Measurements from ENCODE around the gene EPX.

DNA sequence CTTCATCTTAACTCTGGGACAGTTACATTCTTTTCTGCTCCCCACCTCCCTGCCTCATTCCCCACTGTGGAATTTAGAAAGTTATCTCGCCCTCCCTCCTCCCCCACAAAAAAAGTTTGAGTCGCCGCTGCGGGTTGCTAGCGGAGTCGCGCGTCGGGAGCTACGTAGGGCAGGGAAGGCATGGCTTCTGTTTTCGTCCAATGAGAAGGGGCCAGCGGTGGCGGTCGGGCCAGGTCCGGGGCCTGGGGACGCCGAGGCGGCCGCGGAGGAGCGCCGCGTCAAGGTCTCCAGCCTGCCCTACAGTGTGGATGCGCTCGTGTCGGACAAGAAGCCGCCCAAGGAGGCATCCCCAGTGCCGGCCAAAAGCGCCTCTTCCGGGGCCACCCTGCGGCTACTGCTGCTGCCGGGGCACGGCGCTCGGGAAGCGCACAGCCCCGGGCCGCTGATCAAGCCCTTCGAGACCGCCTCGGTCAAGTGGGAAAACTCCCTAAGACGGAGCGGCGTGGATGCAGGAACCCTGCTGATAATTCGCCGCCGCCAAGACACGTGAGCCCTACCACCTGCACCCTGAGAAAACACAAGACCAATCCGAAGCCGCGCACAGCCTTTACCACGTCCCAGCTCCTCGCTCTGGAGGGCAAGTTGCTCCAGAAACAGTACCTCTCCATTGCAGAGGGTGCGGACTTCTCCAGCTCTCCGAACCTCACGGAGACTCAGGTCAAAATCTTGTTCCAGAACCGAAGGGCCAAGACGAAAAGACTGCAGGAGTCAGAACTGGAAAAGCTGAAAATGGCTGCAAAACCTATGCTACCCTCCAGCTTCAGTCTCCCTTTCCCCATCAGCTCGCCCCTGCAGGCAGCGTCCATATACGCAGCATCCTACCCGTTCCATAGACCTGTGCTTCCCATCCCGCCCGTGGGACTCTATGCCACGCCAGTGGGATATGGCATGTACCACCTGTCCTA, 35.4 kb upstream of the EPX start:
- TF ChIP-seq EZH2 (IDR thresholded peaks at IDR 0.05; ENCODE audit: low read length, unreplicated experiment) (no peak), EZH2phosphoT487 (IDR thresholded peaks at IDR 0.05; ENCODE audit: borderline replicate concordance, low read length) (no peak)
- TF ChIP-seq, protein P1, sequence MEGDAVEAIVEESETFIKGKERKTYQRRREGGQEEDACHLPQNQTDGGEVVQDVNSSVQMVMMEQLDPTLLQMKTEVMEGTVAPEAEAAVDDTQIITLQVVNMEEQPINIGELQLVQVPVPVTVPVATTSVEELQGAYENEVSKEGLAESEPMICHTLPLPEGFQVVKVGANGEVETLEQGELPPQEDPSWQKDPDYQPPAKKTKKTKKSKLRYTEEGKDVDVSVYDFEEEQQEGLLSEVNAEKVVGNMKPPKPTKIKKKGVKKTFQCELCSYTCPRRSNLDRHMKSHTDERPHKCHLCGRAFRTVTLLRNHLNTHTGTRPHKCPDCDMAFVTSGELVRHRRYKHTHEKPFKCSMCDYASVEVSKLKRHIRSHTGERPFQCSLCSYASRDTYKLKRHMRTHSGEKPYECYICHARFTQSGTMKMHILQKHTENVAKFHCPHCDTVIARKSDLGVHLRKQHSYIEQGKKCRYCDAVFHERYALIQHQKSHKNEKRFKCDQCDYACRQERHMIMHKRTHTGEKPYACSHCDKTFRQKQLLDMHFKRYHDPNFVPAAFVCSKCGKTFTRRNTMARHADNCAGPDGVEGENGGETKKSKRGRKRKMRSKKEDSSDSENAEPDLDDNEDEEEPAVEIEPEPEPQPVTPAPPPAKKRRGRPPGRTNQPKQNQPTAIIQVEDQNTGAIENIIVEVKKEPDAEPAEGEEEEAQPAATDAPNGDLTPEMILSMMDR (conservative IDR thresholded peaks at IDR 0.05; ENCODE audit: low read depth, low read length), result no peak
